Gastroesophageal sphincter (tissue), 3 donors: Measurements from ENCODE around the gene SUDS3.
A peak's percentile ranks its signal among the peaks of the same experiment; 100 is the strongest.

Experiments
- CTCF ChIP-seq, 4 experiments: fragments of 200-600 bp in 2 of 4; fragments of 450-650 bp in 2 of 4; sonication (generic) in 1 of 4; IDR thresholded peaks; one replicate each; pipeline ENCODE4 v1.5.1; 2017 to 2019; ENCODE audit warnings: antibody characterized with exemption in 4 of 4, mild to moderate bottlenecking in 2 of 4, moderate library complexity in 2 of 4
- EP300 ChIP-seq: sonication (generic); formaldehyde crosslinking; IDR thresholded peaks from one replicate; pipeline ENCODE4 v1.6.1; 2017; ENCODE audit warnings: antibody characterized with exemption, mild to moderate bottlenecking
- POLR2A ChIP-seq, 2 donors: fragments of 450-650 bp; IDR thresholded peaks; one replicate each; pipeline ENCODE4 v1.6.1; 2017; ENCODE audit warnings: antibody characterized with exemption in 2 of 2, mild to moderate bottlenecking in 2 of 2, moderate library complexity in 1 of 2
- POLR2AphosphoS5 ChIP-seq: sonication (generic); formaldehyde crosslinking; IDR thresholded peaks from one replicate; pipeline ENCODE4 v1.6.1; 2017; ENCODE audit warnings: antibody characterized with exemption

GRCh38 chr12:118446247-118446646, 69.9 kb downstream of the SUDS3 start:
- peak in 1 of 4 experiments; percentile 29 for TF ChIP-seq CTCF (IDR thresholded peaks at IDR 0.05)
- TF ChIP-seq POLR2A (IDR thresholded peaks at IDR 0.05), result no peak
- no peak for TF ChIP-seq POLR2AphosphoS5
- no peak for TF ChIP-seq EP300
